Measurements from ENCODE around the gene PPP2R5E.

PPP2R5E gene

DNA sequence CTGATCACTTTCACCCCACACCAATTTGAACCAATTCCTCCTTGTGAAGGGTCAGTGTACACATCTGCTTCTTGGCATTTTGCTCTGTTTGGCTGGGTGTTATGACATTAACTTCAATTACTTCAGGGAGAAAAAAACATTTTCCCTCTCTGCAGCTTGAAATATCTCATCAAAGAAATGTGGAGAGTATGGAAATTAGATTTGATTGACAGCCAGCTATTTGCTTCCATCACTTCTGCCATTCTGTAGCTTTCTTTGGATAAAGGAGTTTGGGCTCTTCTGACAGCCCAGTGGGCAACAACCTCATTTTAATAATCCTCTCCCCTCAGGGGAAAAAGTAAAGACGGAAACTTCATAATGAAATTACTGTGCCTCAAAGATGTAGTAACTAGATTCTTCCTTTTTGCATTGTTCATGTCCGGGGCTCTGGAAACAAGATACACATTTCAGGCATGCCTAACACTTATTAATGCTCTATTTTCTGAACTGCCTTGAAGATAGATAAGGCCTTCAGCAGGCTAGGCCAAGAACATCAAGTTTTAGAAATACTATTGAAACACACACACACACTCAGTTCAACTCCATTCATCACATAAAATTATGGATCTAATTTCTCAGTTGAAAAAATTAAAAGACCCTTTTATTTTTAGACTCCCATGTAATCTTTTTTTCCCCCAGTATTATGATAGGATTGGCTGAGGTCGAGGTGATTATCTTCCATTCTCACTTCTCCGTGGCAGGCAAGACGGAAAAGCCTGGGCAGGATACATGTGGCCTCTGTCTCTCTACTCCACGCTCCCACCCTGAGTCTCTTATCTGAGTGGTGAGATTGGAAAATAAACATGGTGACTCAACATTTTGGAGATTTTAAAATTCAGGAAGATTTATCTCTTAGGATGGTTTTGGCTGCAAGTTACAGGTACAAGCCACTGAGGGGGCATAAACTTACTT lies 214.1 kb downstream of the PPP2R5E start:
- TF ChIP-seq, protein P1, sequence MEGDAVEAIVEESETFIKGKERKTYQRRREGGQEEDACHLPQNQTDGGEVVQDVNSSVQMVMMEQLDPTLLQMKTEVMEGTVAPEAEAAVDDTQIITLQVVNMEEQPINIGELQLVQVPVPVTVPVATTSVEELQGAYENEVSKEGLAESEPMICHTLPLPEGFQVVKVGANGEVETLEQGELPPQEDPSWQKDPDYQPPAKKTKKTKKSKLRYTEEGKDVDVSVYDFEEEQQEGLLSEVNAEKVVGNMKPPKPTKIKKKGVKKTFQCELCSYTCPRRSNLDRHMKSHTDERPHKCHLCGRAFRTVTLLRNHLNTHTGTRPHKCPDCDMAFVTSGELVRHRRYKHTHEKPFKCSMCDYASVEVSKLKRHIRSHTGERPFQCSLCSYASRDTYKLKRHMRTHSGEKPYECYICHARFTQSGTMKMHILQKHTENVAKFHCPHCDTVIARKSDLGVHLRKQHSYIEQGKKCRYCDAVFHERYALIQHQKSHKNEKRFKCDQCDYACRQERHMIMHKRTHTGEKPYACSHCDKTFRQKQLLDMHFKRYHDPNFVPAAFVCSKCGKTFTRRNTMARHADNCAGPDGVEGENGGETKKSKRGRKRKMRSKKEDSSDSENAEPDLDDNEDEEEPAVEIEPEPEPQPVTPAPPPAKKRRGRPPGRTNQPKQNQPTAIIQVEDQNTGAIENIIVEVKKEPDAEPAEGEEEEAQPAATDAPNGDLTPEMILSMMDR (IDR thresholded peaks at IDR 0.05; ENCODE audit: low read depth, low read length, missing control alignments), result no peak
- no peak for DNase-seq (ENCODE audit: extremely low read depth, low read depth)

DNA sequence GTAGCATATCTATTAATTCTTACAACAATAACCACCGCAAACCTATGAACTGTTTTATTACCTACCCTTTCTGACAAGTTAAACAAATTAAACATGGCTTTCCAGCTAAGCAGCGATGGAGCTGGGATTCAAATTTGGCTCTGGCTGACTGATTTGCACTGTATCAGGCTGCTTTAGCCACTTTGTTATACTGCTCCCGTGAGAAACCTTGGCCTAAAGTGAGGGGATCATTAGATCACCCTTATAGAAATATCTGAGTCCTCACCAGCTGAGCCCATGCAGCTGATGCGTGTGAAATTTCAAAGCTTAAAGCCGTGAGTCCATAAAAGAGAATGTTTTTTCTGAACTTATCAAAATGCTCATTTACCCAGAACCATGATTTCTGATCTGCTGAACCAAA lies 216.3 kb downstream of the PPP2R5E start:
- DNase-seq (ENCODE audit: extremely low read depth, low read depth), result no peak
- TF ChIP-seq, protein P1 (IDR thresholded peaks at IDR 0.05; ENCODE audit: low read depth, low read length, missing control alignments), result no peak
- H3K4me3 ChIP-seq (replicated peaks; ENCODE audit: low read depth, low read length), result no peak overlapping the region

More for the DNA sequence above, 214.1 kb downstream of the PPP2R5E start:
- H3K4me3 ChIP-seq (replicated peaks; ENCODE audit: low read depth, low read length), result no peak overlapping the region

DNA sequence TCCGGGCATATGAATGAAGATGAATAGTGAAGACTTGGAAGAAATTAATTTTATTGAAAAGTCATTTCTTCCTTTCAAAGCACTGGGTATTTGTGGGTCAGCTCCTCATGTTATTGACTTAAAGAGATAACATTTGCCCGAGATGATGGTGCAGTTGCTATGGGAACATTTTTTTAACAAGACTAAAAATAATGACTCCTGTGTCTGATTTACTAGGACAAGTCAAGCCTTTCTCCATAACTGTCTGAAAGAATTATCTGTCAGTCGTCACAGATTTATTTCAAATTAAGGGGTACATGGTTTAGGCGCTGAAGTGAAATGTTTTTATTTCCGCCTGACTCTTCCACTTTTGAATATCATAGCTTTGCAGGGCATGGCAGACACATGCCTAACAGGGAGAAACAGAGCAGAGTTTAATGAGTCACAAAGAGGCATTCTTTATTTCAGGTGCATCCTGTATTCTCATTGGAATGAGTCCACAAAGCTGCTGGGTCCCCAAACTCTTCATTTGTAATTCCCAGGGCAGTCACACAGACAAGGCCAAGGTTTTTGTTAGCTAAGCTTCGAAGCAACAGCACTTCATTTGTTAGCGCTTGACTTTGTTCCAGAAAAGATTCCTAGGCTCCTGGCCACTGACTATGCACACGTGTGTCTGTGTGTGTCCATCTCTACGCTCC lies 220.1 kb downstream of the PPP2R5E start:
- TF ChIP-seq, protein P1 (IDR thresholded peaks at IDR 0.05; ENCODE audit: low read depth, low read length, missing control alignments), result no peak
- DNase-seq (ENCODE audit: extremely low read depth, low read depth), result no peak

DNA sequence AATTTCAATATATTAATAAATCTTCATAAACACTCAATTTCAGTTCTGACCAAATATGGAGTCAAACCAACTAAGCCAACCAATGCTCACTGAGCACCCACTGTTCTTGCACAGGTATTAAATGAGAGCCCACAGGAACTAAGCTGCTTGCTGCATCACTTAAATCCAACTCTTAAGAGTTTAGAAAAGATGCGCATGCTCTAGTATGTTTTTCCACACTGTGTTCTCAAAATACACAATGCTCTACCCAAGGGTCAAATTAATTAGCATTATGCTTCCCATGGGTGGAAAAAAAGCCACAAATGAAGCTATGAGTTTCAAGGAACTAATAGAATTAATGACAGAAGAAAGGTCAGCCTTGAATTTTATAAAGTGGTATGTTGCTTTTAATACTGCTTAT lies 220.7 kb downstream of the PPP2R5E start:
- TF ChIP-seq, protein P1 (IDR thresholded peaks at IDR 0.05; ENCODE audit: low read depth, low read length, missing control alignments), result no peak
- no peak for DNase-seq (ENCODE audit: extremely low read depth, low read depth)
- H3K4me3 ChIP-seq (replicated peaks; ENCODE audit: low read depth, low read length), result no peak overlapping the region

More for the DNA sequence above, 220.1 kb downstream of the PPP2R5E start:
- no peak overlapping the region for H3K4me3 ChIP-seq (replicated peaks; ENCODE audit: low read depth, low read length)

Data from HFF-Myc (cell line).